CD1c-positive myeloid dendritic cell (primary cell): ENCODE data around the gene BANF2.
"Not testable (repeated sequence)": the region's sequence is repeated elsewhere in the genome, so short reads cannot be mapped to it uniquely, and the experiment has no call there.

Experiments
- DNase-seq: peaks from one replicate; pipeline ENCODE4 v3.0.0-alpha.2; 2016; ENCODE audit errors: extremely low spot score

The BANF2 gene

DNA sequence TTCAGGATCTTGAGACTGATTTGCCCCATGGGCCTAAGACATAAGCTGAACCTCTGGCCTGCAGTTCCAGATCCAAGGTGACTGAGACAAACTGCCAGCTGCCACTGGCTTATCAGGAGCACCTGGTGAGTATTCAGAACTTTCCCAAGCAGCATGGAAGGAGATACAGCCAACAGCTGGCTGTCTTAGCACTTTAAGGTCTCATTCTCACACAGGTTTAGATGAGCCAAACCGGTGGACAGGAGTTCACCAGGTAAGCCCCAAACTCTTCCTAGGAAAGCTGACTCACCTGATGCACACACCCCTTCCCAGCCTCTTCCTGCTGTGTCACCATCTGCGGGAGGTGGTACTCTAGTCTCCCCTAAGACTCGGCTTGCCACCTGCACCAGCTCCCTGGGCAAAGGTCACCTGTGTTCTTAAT, at the start of gene BANF2:
BANF2 (plus strand) TSS at position 36 of the 421 bp plus-strand sequence. CDS start 25,060 bp downstream, outside the sequence.
- no peak for DNase-seq

DNA sequence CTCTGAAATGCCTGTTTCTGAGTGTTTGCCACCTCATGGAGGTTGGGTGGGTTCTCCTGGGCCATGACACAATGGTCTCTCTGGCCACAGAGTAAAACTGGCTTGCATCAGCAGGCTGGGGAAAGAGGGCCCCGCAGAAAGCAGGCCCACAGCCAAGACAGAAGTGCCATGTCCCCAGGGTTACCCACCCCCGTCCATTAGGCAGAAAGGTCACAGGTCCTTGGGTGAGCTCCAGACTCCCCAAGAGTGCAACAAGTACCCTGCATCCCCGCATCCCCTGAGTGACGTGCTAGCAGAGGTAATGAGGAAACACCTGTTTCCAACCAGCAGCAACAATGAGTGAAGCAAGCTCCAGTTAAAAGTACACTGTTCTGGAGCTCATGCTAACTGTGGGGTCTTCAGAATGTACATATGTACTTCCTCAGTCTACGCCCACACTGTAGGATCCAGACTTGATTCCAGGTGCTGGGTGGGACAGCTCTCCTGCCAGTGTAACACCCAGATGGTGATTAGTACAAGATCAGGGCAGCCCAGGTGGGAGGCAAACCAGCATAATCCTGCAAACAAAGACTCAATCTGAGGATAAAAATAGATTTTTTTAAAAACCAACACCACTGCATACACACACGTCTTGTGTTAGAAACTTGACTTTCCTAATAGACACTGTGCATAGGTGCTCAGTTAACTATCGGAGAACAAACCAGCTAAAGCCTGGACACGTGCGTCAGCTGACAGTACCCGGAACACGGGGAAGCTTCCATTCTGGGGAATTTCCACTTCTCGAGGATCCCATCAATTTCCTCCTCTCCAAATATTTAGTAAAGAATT, 49.3 kb upstream of the BANF2 start:
- peak; percentile 19 for DNase-seq

DNA sequence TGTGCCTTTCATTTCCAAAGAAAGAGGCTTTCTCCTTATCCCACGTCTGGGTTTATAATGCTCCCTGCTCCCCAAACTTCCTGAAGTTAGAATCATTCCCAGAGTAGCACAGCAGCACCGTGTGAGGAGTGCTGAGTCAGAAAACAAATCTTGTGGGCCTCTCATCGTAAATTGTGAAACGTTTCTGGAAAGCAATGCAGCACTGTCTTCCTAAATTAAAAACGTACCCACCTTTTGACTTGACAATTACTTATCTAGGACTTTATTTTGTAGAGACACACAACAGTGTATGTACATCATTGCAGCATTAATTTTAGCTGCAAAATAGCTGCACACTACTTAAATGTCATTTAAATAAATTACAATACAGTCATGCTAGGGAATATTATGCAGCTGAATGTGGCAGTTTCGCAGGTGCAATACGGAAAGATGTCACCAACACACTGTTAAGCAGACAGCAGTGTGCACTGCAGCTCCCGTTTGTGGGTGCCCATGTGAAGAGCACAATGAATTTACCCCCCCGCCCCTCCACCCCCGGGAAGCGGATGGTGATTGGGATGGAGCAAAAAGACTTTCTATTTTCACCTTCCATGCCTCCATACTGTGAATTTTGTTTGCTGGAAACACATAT, 48.5 kb upstream of the BANF2 start:
- no peak for DNase-seq

DNA sequence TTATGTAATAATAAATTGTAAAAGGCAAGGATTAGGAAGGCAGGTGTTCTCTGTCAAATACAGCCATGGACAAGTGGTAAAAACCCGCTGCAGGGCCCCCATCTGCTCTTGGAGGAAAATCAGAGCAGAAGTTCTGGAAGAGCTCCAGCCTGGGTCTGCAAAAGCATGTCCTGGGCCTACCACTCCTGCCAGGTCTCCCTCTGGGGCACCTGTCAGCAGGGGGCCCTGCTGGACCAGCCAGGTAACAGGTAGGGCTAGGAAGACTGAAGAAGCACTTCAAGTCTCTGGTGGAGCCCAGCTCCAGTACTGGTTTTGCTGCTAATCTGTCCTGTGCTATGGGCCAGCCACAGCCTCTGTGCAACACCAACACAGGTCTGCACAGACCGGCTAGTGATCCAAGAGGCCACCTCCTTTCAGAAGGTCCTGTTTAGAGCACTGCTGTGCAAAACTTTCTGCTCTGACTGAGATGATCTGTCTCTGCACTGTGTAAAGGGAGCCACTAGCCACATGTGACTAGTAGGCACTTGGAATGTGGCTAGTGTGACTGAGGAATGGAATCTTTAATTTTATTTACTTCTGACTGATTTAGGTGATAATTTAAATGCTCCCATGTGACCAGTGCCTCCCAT, 47.9 kb upstream of the BANF2 start:
- no peak for DNase-seq

DNA sequence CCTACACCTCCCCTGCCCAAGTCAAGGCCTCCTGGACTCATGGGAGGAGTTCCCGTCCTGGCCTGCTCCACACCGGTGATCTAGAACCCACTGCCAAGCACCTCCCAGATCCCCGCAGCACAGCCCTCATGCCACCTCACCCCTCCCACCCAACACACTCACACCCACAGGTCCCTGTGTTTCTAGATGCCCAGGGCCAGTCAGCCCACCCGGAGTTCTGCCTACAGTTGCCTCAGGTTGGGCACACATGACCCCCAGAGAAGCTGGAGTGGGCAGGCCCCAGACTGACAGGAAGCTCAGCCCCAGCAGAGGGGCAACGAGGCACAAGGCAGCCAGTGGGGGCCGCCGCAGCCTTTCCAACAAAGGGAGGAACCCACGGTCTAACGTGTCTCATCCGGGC, 47.4 kb upstream of the BANF2 start:
- no peak for DNase-seq

DNA sequence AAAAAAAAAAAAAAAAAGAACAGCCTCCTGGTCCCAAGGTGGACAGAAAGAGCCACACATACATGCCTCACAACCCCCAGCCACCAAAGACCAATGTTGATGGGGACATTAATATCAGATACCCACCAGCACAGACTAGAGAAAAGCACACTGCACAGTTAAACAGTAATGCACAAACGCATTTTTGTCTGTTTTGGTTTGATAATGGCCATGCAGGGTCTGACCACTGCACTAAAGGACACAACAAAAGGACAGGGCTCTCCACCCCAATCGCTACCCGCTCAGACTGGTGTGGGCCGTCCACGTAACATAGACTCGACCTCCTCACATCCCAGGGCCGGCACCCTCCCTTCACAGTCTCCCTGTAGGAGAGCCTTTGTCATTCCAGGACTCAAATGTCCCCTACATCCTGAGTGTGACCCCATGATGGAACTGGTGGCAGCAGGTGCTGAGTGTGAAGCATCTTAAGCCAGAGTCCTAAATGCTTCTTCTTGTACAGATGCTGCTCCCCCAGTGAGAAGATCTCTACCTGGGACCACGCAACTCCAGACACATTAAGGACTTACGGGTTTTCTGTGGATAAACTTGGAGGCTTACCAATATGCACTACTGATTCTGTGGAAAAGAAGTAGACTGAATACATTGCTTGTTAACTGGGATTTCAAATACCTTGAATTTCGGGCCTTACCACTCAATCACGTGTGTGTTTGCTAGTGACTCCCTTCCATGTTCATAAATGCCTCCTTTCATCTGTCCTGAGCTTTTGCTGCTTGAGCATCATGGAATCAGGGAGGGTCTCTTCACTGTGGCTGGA, 45.7 kb upstream of the BANF2 start:
- no peak for DNase-seq

DNA sequence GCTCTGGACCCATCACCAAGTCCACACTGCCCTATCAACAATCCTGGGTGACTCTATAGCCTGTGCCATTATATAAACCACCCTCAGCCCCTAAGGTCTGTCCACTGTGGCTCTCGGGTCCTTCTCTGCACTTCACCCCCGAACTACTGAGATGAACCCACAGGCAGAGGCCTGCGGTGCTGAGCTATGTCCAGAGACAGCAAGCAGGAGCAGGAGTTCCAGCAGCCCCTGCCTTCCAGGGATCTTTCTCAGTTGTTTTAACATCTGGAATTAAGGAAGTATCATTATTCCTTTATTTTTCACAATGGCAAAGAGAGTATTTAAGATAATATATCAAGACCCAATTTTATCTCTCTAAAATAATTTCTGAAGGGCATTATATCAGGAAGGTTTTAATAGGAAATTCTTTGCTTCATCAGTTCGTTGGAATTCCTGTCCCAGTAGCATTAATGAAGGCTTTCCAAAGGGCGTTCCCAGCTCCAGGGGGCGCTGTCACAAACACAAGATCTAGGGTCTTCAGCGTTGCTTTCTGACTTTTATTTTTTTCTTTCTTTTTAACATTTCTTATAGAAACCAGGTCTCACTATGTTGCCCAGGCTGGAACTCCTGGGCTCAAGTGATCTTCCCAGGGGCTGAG, 45.0 kb upstream of the BANF2 start:
- peak; percentile 24 for DNase-seq

DNA sequence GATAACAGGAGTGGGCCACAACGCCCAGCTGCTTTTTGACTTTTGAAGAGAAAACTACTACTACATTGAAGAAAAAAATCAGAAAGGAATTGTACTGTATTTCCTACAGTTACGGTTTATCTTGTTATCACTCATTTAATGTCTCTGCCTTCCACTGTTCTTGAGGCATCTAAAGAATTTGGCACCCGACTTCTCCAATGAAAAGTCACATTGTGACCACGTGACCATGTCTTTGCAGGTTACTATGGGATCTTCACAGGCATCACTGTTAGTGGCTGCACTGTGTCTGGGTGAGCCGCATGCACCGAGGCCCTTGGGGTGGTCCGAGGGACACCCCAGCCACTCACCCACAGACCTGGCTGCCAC, 44.5 kb upstream of the BANF2 start:
- no peak for DNase-seq

DNA sequence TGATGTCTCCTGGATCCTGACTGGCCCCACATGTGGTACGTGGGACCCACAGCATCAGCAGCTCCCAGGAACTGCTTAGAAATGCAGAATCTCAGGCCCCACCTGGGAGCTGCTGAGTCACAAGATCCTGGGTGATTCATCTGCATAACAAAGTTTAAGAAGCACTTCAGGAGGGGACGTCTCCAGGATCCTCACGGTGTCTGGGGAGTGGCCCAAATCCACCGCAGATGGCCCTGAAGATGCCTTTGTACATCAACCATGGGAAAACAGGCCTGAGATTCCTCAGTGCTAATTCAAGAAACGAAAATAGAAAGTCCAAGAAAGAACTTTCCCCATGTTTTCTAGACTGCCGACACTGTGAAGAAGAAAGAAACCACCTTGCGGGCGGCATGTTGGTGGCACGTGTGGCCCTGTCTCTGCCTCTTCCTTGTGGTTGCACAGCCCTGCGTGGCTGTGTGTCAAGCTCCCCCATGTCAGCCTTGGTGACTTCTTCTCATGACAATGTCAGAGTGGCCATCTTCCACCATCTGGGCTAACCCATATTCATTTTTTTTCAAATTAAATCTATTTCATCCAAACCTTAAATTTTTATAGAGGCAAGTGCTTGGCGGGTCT, 43.8 kb upstream of the BANF2 start:
- DNase-seq, result no peak

DNA sequence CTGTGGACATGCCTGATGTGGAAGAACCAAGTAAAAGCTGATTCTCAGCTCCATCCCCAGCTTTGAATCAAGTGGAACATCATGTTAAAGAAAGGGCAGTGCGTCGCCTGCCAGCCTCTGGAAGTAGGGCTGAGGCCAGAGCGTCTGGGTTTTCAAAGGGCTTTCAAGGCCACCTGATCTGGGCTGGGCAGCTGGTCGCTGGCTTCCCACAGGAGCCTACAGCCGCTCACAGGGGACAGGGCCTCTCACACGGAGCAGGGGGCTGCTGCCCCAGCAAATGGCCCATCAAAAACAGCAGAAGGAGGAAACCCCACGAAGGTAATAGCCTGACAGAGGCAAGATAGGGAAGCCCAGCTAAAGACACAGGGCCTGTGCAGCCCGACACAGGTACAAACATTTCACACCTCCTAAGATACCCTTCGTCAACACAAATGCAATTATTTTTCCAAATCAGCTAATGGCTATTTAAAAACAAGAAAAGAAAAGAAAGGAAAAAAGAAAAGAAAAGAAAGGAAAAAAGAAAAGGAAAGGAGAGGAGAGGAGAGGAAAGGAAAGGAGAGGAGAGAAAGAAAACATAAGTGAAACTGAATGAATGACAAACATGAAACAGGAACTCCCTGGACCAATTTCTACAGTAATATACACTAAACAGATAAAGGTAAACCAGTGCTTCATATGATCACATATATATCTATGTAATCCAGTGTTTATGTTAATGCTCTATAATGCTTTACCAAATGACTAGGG, 42.5 kb upstream of the BANF2 start:
- no peak for DNase-seq

DNA sequence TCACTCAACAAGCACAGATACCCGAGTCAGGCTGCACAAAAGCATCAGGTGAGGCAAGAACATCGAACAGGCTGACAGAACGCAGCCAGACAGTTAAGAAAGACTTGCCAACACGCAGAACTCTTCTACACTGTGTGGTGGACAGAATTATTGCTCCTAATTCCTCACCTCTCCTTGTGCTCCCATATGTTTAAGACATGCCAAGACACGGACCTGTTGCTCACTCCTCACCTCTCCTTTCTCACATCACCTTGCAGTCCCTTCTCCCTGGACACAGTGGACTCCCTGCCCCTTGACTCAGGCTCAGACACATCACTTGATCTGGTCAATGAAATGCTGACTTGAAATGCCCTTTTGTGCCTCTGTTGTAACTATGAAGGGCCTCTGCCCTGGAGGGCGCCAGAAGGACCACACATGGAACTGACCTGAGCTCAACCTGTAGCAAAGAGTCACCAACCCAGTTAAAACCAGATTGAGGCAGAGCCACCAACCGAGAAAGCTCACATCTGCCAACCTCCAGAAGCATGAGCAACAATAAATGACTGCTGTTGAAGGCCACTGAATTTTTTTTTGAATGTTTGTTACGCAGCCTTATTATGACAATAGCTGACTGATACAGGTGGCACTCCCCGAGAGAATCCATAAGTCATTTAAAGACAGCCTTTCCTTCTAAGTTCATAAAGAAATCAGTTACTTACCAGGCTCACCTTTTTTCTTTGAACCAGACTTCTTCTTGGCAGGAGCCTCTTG, 41.7 kb upstream of the BANF2 start:
- DNase-seq, result no peak

DNA sequence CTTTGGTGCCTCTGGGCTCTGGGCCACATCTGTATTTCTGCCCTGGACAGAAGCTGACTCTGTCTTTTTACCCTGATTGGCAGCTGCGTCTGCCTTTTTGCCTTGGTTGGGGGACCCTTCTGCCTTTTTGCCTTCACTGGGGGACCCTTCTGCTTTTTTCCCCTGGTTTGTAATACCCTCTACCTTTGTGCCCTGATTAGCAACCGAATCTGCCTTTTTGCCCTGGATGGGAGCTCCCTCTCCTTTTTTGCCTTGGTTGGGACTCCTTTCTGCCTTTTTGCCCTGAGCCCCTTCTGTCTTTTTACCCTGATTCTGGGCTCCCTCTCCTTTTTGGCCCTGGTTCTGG, 41.1 kb upstream of the BANF2 start:
- DNase-seq, result no peak

DNA sequence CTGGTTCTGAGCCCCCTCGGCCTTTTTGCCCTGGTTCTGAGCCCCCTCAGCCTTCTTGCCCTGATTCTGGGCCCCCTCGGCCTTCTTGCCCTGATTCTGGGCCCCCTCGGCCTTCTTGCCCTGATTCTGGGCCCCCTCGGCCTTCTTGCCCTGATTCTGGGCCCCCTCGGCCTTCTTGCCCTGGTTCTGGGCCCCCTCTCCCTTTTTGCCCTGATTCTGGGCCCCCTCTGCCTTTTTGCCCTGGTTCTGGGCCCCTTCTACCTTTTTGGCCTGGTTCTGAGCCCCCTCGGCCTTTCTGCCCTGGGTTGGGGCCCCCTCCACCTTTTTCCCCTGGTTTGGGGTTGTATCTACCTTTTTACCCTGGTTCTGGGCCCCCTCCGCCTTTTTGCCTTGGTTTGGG, 40.4 kb upstream of the BANF2 start:
- DNase-seq, result not testable (repeated sequence)

DNA sequence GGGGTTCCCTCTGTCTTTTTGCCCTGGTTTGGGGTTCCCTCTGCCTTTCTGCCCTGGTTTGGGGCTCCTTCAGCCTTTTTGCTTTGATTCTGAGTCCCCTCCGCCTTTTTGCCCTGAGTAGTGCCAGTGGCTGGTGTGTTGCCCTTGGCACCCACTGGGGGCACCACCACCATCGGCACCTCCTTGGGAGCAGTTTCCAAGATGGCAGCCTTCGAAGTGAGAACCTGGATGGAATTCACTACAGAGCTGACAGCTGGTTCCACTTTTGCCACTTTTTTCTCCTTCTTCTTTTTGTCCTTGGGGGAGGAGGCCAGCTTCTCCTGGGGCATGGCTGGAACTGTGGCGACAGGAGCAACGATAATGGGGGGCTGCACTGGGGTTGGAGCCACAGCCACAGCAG, 40.0 kb upstream of the BANF2 start:
- no peak for DNase-seq

DNA sequence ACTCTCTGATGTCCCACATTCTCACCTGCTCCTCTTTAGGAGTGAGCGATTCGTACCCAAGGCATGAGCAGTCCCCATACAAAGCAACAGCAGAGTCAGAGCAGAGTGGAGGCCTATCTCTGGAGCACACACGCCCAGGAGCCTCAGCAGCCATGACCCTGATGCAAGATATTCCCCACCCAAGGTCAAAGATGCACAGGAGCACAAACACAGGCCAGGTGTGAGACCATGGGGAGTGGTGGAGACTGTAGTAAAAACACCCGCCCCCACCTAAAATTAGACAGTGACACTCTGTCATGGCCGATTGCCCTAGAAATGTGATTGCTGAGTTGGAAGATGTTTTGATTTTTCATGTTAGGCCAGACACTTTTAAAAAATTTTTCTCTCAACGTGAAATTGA, 39.1 kb upstream of the BANF2 start:
- DNase-seq, result no peak

DNA sequence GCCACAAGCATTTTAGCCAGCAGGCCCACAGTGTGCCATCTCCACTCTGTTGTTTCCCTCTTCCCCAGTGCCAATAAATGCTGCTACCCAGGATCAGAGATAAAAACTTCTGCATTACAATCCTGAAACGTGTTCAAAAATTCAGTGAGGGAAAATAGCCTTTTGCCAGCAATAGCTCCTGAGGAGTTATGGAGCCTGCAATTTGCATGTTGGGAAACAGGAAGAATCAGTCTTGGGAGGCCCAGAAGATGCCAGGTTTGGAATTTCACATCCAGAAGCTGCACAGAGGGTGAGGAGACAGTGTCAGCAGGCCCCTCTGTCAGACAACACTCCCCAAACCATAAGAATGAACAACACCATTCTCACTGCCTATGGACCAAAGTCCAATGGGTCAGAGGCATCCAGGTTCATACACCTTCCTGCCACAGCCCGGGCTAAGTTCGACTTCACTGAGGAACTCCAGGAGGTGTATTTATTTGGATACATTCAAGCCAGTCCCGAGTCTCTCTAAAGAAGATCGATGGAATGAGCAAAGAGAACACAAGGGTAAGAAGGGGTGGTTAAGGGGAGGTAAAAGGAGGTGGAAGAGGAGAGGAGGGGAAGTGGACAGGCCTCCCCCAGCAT, 38.5 kb upstream of the BANF2 start:
- no peak for DNase-seq

DNA sequence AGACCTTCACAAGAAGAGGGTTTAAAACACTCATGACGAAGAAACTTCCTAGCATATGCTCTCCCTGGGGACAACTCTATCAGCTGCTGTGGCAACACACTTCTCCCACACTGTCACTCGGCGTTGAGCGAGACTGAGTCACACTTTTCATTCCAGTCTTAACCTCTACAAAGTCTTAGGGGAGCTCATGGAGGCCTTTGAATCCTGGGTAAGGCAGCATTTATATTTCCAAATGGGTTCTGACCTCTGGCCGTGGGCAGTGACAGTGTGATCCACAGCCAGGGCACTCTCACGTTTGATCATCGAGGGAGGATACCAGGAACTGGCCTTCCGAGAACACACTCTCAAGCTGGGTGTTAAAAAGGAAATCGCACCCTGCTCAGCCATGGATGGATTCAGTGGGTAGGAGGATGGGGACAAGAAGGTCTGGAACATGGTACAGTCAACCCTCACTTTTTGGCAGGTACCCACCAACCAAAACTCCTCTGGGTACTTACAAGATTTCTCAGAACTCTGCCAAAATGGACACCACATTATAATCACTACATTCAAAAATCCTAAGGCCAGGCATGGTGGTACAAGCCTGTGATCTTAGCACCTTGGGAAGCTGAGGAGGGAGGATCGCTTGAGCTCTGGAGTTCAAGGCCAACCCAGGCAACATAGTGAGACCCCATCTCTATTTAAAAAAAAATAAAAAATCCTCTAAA, 37.3 kb upstream of the BANF2 start:
- DNase-seq, result peak; percentile 70

DNA sequence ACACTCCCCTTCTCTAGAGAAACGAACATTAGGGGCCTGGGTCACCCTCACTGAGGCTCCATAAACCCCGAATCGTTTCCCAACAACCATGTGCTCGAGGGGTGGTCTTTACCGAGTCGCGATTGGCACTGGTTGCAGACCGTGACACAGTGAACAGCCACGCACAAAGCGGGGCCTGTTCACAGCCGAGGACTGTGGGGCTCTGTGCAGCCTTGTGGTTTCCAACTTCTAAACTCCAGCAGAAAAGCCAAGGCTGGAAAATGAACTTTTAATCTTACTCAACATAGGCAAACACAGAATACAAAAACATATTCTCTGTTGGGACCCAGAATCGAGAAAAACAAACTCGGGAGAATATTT, 36.7 kb upstream of the BANF2 start:
- DNase-seq, result no peak

DNA sequence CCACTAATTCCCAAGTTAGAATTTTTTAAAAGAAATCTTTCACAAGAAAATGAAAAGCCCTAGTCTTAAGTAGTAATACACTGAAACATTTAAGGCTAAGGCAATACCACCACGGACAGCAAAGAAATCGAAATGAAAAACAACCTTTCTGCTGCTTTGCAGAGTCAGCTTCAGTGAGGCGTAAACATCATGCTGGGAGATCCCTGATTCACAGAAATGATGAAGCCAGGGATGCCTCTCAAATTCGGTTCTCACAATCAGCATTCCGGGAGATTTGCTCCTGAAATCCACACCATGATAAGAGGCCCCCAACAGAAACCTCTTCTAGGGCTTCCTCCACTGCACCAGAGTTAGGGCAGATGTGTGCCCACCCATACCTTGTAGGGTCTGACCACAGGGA, 36.3 kb upstream of the BANF2 start:
- DNase-seq, result no peak
